Heart left ventricle (tissue), 16 donors: ENCODE results near the gene EXOC3L4. TPM values are rescaled to one million over a fixed set of nuclear protein-coding genes. Genes with fewer than 3 reads are reported as not detected.

Experiments
- ATAC-seq, 4 donors: fragments of 200-7000 bp; cut with Tn5 transposase; one replicate each; pipeline ENCODE4 v1.9.1; 2020 to 2022; ENCODE audit warnings: moderate library complexity in 4 of 4, mild to moderate bottlenecking in 3 of 4, moderate number of reproducible peaks in 1 of 4
- DNase-seq, 5 donors: peaks; one replicate each; pipeline ENCODE4 v3.0.0-alpha.2; 2020
- H3K27ac ChIP-seq, 12 donors: fragments of 200-600 bp; sonication (generic) in 4 of 12; one replicate each; pipeline versions ENCODE4 v1.5.0 to v1.8.0; 2016 to 2022; ENCODE audit warnings: mild to moderate bottlenecking in 2 of 12
- H3K27me3 ChIP-seq, 9 donors: fragments of 200-600 bp; sonication (generic) in 2 of 9; one replicate each; pipeline versions ENCODE4 v1.5.1 to v1.8.0; 2016 to 2022; ENCODE audit warnings: mild to moderate bottlenecking in 3 of 9
- H3K36me3 ChIP-seq, 9 donors: fragments of 200-600 bp; sonication (generic) in 2 of 9; one replicate each; pipeline versions ENCODE4 v1.5.0 to v1.8.0; 2018 to 2022; ENCODE audit warnings: mild to moderate bottlenecking in 2 of 9
- H3K4me1 ChIP-seq, 12 donors: fragments of 200-600 bp; sonication (generic) in 4 of 12; one replicate each; pipeline versions ENCODE4 v1.5.0 to v1.8.0; 2016 to 2022; ENCODE audit warnings: mild to moderate bottlenecking in 3 of 12
- H3K4me3 ChIP-seq, 12 donors: fragments of 200-600 bp; sonication (generic) in 4 of 12; one replicate each; pipeline versions ENCODE4 v1.5.0 to v1.8.0; 2017 to 2022; ENCODE audit warnings: mild to moderate bottlenecking in 9 of 12, moderate library complexity in 4 of 12
- H3K9me3 ChIP-seq, 12 donors: fragments of 200-600 bp; sonication (generic) in 4 of 12; one replicate each; pipeline versions ENCODE4 v1.5.0 to v1.8.0; 2016 to 2022; ENCODE audit warnings: mild to moderate bottlenecking in 1 of 12
- CTCF ChIP-seq, 12 donors: fragments of 200-600 bp; sonication (generic) in 4 of 12; IDR thresholded peaks; one replicate each; pipeline versions ENCODE4 v1.5.0 to v1.8.0; 2018 to 2022; ENCODE audit warnings: antibody characterized with exemption in 12 of 12, mild to moderate bottlenecking in 5 of 12
- POLR2A ChIP-seq, 2 donors: fragments of 450-650 bp; IDR thresholded peaks; one replicate each; pipeline ENCODE4 v1.6.1; 2017; ENCODE audit warnings: antibody characterized with exemption in 2 of 2, mild to moderate bottlenecking in 2 of 2, moderate library complexity in 2 of 2
- whole genome bisulfite sequencing, 4 donors: extraction: QIAGEN DNeasy Blood & Tissue Kit in 2 of 4; methylation state at CpG; one replicate each; pipeline versions ENCODE4 v1.1.5 to v1.1.7; 2013 to 2018; 5-methylcytosine and 5-hydroxymethylcytosine counted together
- intact Hi-C, 10 donors: fragments of 100-400 bp; cut with DNase I; formaldehyde crosslinking; loops; one replicate each; pipeline versions ENCODE4 v1.11.1 to v1.14.2; 2022
- polyA plus RNA-seq, 2 donors: library from polyadenylated mRNA; stranded (reverse); fragments of 200-250 nt; gene quantifications; one replicate each; pipeline ENCODE4 v1.2.3, GENCODE V29; 2013
- total RNA-seq, 9 donors: library from RNA; depleted of rRNA in 2 of 9; stranded (reverse); fragments of >200 nt in 2 of 9; fragmentation: NEBNext Ultra II Directional in 3 of 9; extraction: Animal tissue kit (Norgen Biotek cat#: 25700) in 3 of 9; gene quantifications; one replicate each; pipeline versions ENCODE4 v1.1.0 to v1.2.4, GENCODE V29; 2016 to 2023
- donor health status: ischemic (EF 13 %, LVEDD 7.1; RV severe dilation, severe dysfunction).
- donor health status: healthy with polysubstance abuse.
- donor health status: DM: no; HTN: yes; CAD: no.
- donor health status: DM: no; HTN: no; CAD: no.
- donor health status: ischemic (EF 25% LVEDD 6.9; RV normal size, moderate dysfunction).
- donor health status: ischemic (EF 25% LVEDD 5.7; RV mildly dilated, moderate dysfunction).
- donor health status: healthy.
- donor health status: DM: yes; HTN: yes; CAD: no.
- donor health status: ischemic (EF 35%, LVEDD 5.7; RV mildly dilated, moderate dysfunction).
- donor health status: nonischemic (EF 11% LVEDD 7.7; RV severe dilation, severe dysfunction).
- donor health status: DM: yes; HTN: yes; CAD: no.
- donor health status: PGD.
- donor health status: ischemic (EF 29% LVEDD 5.4; RV normal size, mild dysfunction).
- donor health status: nonischemic (EF 23%, LVEDD 6.1; RV moderate dilation, normal function).

Gene EXOC3L4
- total and polyA plus RNA-seq, 11 donors: 0.21 to 3.2 (median 0.47) TPM; not detected in 5

DNA sequence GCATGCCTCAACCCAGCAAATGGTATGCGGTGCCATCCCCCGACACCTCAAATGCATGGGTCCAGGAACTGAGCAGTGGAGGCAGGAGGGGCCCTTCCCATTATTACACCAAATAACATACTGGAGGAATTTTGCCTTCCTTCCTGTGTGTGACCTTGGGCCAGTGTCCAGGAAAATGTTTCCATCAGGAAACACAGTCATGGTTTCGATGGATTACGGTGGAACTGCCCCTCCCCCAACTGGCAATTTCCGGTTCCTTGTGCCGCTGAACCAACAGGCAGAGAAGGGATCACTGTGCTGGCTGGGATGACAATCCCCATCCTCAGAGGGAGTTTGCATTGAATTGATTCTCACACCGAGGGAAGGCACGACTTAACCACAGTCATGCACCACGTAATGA lies 28.1 kb upstream of the EXOC3L4 start:
- no peaks in the 10 kb centered on the region for H3K9me3 ChIP-seq
- 39 to 72% (median 51%) methylated on average over 9 of the region's 9 CpGs for WGBS, 4 donors
- H3K27ac ChIP-seq: peak overlapping the region in 5 of 12 donors; percentile 3 to 59 (median 44)
- H3K27me3 ChIP-seq: no peaks in the 10 kb centered on the region
- no peak overlapping the region for H3K4me3 ChIP-seq
- DNase-seq (peak in 4 of 5 donors; percentile 49 to 74 (median 72)), ATAC-seq (peak; percentile 18 to 79 (median 40))
- intact Hi-C loops: no loop called here
- H3K4me1 ChIP-seq: peaks cover 0 to 27% (median 9%) of the 10 kb centered on the region in 12 donors
- no peaks in the 10 kb centered on the region for H3K36me3 ChIP-seq
- TF ChIP-seq CTCF (IDR thresholded peaks at IDR 0.05) (no peak), POLR2A (IDR thresholded peaks at IDR 0.05) (no peak)

GRCh38 chr14:103067231-103067954 lies 27.1 kb upstream of the EXOC3L4 start:
- intact Hi-C loops: no loop called here
- H3K9me3 ChIP-seq: no peaks in the 10 kb centered on the region
- H3K36me3 ChIP-seq: no peaks in the 10 kb centered on the region
- TF ChIP-seq POLR2A (IDR thresholded peaks at IDR 0.05) (no peak), CTCF (IDR thresholded peaks at IDR 0.05) (no peak)
- ATAC-seq (peak in 3 of 4 donors; percentile 29 to 57 (median 44)), DNase-seq (no peak)
- no peaks in the 10 kb centered on the region for H3K27me3 ChIP-seq
- H3K4me3 ChIP-seq: no peak overlapping the region
- H3K4me1 ChIP-seq: peaks cover 0 to 35% (median 10%) of the 10 kb centered on the region in 12 donors
- H3K27ac ChIP-seq: peak overlapping the region in 5 of 12 donors; percentile 24 to 71 (median 46)
- 71 to 82% (median 78%) methylated on average over 8 of the region's 8 CpGs for WGBS, 4 donors

DNA sequence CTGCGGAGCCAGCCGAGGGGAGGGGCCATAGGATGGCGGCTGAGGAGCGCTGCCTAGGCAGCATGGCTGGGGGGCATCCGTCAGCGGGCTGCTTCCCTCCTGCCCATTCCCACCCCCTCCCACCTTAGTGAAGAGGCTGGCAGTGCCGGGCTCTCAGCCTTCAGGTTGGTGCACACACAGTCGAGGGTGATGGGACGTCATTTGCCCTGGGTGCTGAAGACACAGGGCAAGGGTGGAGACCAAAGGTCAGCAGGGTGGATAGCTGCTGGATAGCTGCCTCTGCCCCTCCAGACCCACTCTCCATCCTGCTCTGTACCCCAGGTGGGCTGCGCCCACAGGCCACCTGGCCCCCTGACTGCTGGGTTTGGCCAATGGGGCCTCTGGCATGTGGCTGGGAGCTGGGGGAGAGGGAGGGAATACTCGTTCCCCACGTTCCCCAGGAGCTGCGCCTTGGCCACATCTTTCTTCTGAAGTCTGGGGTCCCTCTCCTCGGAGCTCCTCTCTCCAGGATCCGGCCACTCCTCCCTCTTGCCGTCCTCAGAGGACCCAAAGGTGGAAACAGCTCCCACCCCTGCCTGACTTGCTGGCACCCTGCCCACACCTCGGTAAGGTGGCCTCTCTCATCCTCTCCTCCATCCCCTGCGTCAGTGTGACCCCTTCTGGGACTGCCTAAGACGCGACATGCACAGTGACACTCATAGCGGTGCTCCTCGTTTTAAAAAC lies 26.0 kb upstream of the EXOC3L4 start:
- DNase-seq (no peak), ATAC-seq (no peak)
- peaks cover 0 to 38% (median 13%) of the 10 kb centered on the region in 12 donors for H3K4me1 ChIP-seq
- no peaks in the 10 kb centered on the region for H3K36me3 ChIP-seq
- intact Hi-C loops: no loop called here
- TF ChIP-seq CTCF (IDR thresholded peaks at IDR 0.05) (no peak), POLR2A (IDR thresholded peaks at IDR 0.05) (no peak)
- H3K4me3 ChIP-seq: no peak overlapping the region
- H3K9me3 ChIP-seq: no peaks in the 10 kb centered on the region
- H3K27me3 ChIP-seq: no peaks in the 10 kb centered on the region
- peak overlapping the region in 2 of 12 donors; percentile 51 to 71 for H3K27ac ChIP-seq
- 76 to 85% (median 80%) methylated on average over 21 to 22 of the region's 22 CpGs for WGBS, 4 donors

- intact Hi-C loops: loop anchor here in 1 of 10 donors (10.0 kb wide), 1 partner anchor 224 kb away; no protein-coding TSS in a partner anchor
- H3K4me1 ChIP-seq: peaks cover 3 to 56% (median 27%) of the 10 kb centered on the region in 12 donors
- H3K4me3 ChIP-seq: no peak overlapping the region
- ATAC-seq (no peak), DNase-seq (no peak)
- H3K36me3 ChIP-seq: no peaks in the 10 kb centered on the region
- no peak overlapping the region for H3K27ac ChIP-seq
- WGBS, 4 donors: 89 to 91% (median 89%) methylated on average over 6 to 8 of the region's 8 CpGs
- H3K27me3 ChIP-seq: no peaks in the 10 kb centered on the region
- TF ChIP-seq CTCF (IDR thresholded peaks at IDR 0.05) (no peak), POLR2A (IDR thresholded peaks at IDR 0.05) (no peak)
- no peaks in the 10 kb centered on the region for H3K9me3 ChIP-seq
Observed at GRCh38 chr14:103070263-103070885, 24.2 kb upstream of the EXOC3L4 start.
